VCaP (cell line): ENCODE data around the gene D2HGDH.

Source experiments
- H3K27ac ChIP-seq: fragments of 450-650 bp; 2 replicates; pipeline ENCODE4 v1.5.1; 2017
- TF ChIP-seq, protein P1 (sequence below): fragments of 450-650 bp; conservative IDR thresholded peaks from 2 replicates; pipeline ENCODE4 v1.5.1; 2017; ENCODE audit warnings: mild to moderate bottlenecking, moderate library complexity

Gene D2HGDH

DNA sequence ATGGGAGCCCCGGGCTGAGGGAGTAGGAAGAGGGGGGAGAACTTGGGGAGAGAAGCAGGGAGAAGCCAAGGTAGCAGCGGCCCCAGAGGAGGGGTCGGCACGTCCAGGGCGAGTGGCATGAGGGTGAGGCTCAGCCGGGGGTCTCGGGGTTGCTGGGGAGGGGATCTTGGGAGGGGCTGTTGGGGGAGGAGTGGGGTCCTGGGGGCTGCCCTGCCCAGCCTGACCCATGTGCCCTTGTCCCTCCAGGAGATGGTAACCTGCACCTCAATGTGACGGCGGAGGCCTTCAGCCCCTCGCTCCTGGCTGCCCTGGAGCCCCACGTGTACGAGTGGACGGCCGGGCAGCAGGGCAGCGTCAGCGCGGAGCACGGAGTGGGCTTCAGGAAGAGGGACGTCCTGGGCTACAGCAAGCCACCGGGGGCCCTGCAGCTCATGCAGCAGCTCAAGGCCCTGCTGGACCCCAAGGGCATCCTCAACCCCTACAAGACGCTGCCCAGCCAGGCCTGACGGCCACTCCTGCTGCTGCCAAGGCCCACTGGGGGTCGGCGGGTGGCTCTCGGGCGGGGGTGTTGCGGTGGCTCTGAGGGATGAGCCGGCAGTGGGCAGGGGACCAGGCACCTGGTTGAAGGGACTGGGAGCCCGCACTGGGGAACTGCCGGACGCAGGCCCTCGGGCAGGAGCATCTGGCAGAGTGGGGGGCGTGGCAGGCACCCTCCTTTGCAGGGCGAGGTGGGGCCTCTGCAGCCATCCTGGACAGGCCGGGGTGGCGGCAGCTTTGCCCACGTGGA, 33.2 kb downstream of the D2HGDH start:
- TF ChIP-seq, protein P1, sequence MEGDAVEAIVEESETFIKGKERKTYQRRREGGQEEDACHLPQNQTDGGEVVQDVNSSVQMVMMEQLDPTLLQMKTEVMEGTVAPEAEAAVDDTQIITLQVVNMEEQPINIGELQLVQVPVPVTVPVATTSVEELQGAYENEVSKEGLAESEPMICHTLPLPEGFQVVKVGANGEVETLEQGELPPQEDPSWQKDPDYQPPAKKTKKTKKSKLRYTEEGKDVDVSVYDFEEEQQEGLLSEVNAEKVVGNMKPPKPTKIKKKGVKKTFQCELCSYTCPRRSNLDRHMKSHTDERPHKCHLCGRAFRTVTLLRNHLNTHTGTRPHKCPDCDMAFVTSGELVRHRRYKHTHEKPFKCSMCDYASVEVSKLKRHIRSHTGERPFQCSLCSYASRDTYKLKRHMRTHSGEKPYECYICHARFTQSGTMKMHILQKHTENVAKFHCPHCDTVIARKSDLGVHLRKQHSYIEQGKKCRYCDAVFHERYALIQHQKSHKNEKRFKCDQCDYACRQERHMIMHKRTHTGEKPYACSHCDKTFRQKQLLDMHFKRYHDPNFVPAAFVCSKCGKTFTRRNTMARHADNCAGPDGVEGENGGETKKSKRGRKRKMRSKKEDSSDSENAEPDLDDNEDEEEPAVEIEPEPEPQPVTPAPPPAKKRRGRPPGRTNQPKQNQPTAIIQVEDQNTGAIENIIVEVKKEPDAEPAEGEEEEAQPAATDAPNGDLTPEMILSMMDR = no peak

DNA sequence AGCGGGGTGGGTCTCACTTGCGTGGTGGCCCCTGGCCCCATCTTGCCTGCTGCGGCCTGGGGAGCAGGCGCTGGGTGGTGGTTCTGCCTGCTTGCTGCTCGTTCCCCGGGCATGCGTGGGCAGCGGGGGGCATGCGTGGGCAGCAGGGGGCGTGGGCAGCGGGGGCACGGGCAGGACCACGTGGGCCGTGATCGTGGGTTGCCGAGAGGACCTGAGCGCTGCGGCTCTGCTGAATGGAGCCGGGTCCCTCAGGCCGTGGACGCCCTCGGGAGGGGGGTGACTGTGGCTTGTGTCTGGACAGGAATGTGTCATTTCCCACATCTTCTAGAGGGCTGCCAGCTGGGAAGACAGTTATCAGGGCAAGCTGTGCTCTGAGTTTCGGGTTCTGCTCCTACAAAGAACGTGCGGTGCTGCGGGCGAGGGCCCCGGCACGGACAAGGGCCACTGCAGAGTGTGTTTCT, 33.9 kb downstream of the D2HGDH start:
- H3K27ac ChIP-seq = no peak overlapping the region
- TF ChIP-seq, protein P1 = no peak

More for the DNA sequence above, 33.2 kb downstream of the D2HGDH start:
- H3K27ac ChIP-seq = no peak overlapping the region

DNA sequence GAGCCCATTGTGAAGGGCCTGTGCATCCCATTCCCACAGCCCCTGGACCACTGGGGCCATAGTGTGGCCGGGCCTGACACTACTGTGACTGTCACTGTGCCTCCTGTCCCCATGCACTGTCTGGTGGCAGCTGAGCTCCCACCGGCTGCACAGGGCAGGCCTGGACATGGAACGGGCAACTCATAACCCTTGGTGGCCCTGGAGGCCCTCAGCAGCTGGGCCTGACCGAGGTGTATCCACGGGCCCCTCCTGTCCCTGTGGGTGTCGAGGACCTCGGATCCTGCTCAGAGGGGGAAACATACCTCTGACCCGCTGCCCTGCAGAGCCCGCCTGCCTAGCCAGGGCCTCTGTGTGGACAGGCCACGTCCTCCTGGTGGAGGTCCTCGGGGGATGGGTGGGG, 34.4 kb downstream of the D2HGDH start:
- H3K27ac ChIP-seq = no peak overlapping the region
- TF ChIP-seq, protein P1 = no peak

DNA sequence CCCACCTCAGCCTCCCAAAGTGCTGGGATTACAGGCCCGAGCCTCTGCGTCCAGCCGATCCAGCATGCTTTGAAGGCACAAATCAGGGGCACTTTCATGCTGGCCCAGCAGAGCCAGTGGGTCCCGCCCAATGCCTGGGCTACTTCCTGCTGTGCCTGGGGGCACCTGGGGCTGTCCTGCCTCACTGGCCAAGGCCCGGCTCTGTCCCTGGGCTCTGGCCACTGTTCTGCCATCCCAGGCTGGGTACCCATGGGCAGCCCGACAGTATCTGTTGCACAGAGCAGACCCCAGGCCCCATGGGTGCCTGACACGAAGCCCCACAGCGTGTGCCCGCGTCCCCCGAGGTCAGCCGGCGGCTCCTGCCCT, 35.4 kb downstream of the D2HGDH start:
- TF ChIP-seq, protein P1 = no peak
- no peak overlapping the region for H3K27ac ChIP-seq

DNA sequence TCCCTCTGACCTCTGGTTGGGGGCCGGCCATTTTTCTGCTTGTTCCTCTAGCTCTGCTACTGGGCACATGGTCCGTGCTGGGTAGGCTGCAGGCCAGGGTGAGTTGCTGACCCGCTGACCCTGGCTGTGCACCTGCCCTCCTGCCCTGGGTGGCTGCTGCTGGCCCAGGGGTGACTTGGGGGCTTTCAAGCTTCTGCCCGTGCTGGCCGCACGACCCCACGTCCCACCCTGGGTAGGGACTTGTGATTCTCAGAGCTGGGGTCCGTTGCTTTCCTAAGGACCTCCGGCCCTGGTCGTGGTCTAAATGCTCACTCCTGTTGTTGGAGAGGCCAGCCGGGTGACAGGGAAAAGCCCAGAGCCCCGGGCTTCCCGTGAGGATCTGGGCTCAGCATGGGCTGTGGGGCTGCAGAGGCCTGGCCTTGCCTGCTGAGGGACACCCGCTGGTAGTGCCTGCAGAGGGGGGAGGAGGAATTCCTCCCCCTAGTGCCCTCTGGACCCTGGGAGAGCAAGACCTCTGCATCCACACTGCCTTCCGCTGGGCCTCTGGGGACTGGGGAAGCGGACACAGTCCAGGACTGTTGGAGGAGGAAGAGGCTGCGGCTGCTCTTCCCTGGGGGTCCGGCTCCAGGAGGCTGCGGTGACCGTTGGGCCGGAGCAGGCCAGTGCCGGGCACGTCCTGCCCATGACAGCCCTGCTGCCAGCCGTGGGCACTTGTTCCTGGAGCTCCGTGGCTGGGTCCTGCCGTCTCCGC, 35.9 kb downstream of the D2HGDH start:
- H3K27ac ChIP-seq = no peak overlapping the region
- TF ChIP-seq, protein P1 = no peak

DNA sequence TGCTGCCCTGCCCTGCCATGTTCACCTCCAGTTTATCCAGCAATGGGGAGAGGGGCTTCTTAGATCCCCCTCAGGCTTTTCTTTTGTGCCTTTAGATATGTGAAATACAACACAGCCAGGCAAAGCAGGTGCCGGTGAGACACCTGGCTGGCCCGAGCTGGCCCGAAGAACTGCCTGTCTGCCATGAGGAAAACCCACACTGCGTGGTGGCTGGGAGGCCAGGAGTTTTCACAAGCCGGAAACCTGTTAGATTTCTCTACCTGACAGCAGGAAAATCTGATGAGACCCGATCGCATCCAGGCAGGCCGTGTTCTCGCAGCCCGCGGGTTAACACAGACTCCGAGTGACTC, 36.5 kb downstream of the D2HGDH start:
- TF ChIP-seq, protein P1 = no peak
- no peak overlapping the region for H3K27ac ChIP-seq

DNA sequence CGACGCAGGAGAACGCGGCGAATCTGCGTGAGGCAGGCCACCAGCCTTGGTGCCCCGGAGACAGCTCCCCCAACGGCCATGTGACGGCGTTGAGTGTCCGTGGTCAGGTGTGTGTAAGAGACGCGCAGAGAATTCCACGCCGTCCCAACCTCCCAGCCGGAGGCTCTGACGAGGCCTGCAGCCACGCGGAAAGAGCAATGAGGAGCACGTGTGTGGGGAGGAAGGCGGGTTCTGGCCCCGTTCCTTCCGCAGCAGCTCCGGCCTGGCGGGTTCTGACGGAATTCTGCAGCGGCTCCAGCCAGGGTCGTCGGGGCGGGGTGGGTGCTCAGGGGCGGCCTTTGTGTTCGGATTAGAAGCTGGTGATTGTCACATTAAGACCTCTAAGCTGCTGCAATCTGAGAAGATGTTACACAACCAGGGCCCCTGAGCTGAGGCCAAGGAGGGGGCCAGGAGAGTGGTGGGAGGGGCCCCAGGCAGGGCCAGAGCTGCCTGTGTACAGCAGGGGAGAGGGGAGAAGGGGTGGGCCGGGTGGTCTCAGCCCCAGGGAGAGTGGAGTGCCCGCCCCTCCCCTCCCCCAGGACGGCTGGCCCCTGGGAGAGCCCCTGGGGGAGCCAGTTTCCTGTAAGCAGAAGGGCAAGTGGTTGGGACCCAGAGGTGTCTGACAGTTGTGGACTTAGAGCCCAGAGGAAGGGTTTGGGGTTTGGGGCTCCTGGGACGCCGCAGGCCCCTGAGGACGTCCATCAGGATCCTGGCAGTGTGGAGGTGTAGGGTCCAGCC, 37.0 kb downstream of the D2HGDH start:
- peak overlapping the region; percentile 36; the same call in 1 of the 2 replicates for H3K27ac ChIP-seq
- TF ChIP-seq, protein P1 = no peak
